Activated naive CD8-positive, alpha-beta T cell treated with anti-CD3 and anti-CD28 coated beads for 36 hours (primary cell): ENCODE results near the gene KDELR3. TPM values are rescaled to one million over a fixed set of nuclear protein-coding genes. Genes with fewer than 3 reads are reported as not detected.
A peak's percentile ranks its signal among the peaks of the same experiment; 100 is the strongest.
"Not testable (repeated sequence)": the region's sequence is repeated elsewhere in the genome, so short reads cannot be mapped to it uniquely, and the experiment has no call there.

ENCODE experiments used
- DNase-seq: peaks from one replicate; pipeline ENCODE4 v3.0.0; 2021
- H3K27ac Mint-ChIP-seq: one replicate; pipeline ENCODE4 v1.8.0; 2022; ENCODE audit warnings: mild to moderate bottlenecking, moderate library complexity, mixed read lengths
- H3K27me3 Mint-ChIP-seq: one replicate; pipeline ENCODE4 v1.8.0; 2022; ENCODE audit warnings: mild to moderate bottlenecking, mixed read lengths
- H3K36me3 Mint-ChIP-seq: one replicate; pipeline ENCODE4 v1.8.0; 2021; ENCODE audit warnings: mild to moderate bottlenecking, mixed read lengths
- H3K4me1 Mint-ChIP-seq: one replicate; pipeline ENCODE4 v1.8.0; 2021; ENCODE audit warnings: mixed read lengths
- H3K4me3 Mint-ChIP-seq: one replicate; pipeline ENCODE4 v1.8.0; 2022; ENCODE audit warnings: mild to moderate bottlenecking, moderate library complexity, mixed read lengths
- H3K9me3 Mint-ChIP-seq: one replicate; pipeline ENCODE4 v1.8.0; 2022; ENCODE audit warnings: mixed read lengths
- total RNA-seq, 2 experiments: library from RNA; stranded (reverse); gene quantifications; one replicate each; pipeline ENCODE4 v1.2.3, GENCODE V29; 2021

The KDELR3 gene
- total RNA-seq, 2 experiments from 2014 or later: 0.72 to 1.3 TPM

GRCh38 chr22:38461414-38462081, 6.3 kb upstream of the KDELR3 start:
- H3K36me3 Mint-ChIP-seq: no peaks in the 10 kb centered on the region
- no peak overlapping the region for H3K4me3 Mint-ChIP-seq
- DNase-seq: peak; percentile 77
- H3K27me3 Mint-ChIP-seq: peaks cover 91% of the 10 kb centered on the region
- no peak overlapping the region for H3K27ac Mint-ChIP-seq
- peaks cover 1% of the 10 kb centered on the region for H3K4me1 Mint-ChIP-seq
- no peaks in the 10 kb centered on the region for H3K9me3 Mint-ChIP-seq

DNA sequence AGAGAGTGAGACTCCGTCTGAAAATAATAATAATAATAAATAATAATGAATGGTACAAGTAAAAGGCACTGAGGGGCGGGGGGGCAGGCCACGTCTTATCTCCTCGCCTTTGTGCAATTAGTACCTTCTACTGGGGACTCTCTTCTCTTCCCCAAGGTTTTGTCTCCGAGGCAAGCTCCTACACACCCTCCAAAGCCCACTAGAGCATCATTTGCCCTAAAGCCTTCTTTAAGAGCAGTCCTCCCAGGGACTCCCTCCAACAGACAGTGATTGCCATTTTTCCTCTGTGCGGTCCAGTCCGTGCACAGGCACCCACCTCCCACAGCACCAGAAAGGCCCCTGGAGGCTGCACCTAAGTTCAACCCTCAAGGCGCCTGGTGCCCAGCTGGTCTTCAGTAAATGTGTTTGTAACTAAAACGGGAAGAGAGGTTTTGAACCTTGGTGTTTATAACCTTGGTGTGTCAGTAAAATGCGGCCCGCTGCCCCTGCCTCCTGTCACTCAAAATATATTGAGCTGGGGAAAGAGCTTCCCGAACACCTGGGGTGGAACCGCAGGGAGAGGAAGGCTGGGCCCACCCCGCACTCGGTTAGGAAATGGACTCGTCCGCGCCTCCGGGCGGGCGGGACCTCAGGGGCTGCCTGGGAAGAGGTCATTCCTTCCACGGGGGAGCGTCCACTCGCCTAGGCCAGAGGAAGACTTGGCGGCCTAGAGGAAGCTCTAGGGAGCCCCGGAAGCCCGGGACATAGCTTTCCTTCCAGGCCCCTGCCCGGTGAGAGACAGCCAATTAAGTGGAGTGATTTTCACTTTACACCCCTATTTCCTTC, 4.7 kb upstream of the KDELR3 start:
- no peak for DNase-seq
- Mint-ChIP-seq H3K27me3 (peaks cover 85% of the 10 kb centered on the region), H3K36me3 (no peaks in the 10 kb centered on the region), H3K4me1 (peaks cover 8% of the 10 kb centered on the region), H3K9me3 (no peaks in the 10 kb centered on the region), H3K27ac (no peak overlapping the region), H3K4me3 (no peak overlapping the region)

DNA sequence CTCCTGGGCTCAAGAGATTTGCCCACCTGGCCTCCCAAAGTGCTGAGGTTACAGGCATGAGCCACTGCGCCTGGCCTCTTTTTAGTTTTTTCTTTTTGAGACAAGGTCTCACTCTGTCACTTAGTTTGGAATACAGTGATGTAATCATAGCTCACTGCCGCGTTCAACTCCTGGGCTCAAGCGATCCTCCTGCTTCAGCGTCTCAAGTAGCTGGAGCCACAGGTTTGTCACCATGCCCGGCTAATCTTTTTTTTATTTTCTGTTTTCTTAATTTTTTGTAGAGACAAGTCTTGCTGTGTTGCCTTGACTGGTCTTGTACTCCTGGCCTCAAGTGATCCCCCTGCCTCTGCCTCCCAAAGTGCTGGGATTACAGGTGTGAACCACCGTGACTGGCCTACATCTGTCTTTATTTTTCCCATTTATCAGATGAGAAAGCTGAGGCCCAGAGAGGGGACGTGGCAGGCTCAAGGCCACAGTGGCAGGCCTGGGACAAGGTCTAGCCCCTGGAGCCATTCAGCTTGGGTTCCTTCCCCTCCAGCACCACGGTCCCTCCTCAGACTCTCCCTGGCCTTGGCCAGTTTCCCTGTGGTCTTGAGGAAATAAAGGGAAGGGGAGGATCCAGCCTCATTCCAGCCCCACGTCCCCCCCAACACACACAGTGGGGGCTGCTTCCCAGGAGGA, 2.8 kb upstream of the KDELR3 start:
- DNase-seq: no peak
- no peaks in the 10 kb centered on the region for H3K9me3 Mint-ChIP-seq
- H3K27ac Mint-ChIP-seq: no peak overlapping the region
- H3K4me1 Mint-ChIP-seq: peaks cover 8% of the 10 kb centered on the region
- H3K27me3 Mint-ChIP-seq: peaks cover 79% of the 10 kb centered on the region
- H3K36me3 Mint-ChIP-seq: no peaks in the 10 kb centered on the region
- no peak overlapping the region for H3K4me3 Mint-ChIP-seq

DNA sequence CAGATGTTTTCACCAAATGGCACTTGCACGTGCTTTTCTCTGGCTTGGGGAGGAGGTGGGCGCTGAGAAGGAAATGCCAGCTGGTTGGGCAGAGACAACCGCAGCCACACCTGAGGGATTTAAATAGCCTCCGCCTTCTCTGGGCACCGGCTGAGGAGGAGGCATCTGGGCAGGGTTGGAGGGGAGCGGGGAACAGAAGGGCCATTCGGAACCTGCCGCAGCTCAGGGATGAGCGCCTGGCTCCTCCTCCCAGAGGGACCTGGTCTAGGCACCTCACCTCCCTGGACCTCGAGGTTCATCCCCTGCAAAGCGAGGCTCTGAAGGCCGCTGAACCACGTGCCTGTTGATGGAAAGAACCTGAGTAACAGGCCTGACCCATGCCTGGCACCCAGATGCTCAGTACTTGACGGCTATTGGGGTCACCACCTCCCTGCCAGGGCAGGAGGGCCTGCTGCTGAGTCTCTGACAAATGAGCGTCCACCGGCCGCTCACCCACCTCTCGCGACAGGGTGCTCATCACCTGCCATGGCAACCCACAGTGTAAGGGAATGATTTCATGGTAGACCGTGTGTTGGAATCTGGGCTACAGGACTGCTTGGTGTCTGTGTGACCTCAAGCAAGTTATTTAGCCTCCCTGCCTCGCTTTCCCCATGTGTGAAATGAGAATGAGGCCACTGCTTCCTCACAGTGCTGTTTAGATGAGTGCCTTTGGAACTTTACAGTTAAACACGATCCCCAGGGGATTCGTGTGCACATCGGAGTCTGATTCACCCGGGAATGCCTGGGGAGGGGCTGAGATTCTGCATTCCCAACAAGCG, 2.0 kb upstream of the KDELR3 start:
- Mint-ChIP-seq H3K9me3 (no peaks in the 10 kb centered on the region), H3K4me3 (no peak overlapping the region), H3K4me1 (peaks cover 8% of the 10 kb centered on the region), H3K27ac (no peak overlapping the region), H3K36me3 (no peaks in the 10 kb centered on the region), H3K27me3 (peaks cover 71% of the 10 kb centered on the region)
- no peak for DNase-seq

DNA sequence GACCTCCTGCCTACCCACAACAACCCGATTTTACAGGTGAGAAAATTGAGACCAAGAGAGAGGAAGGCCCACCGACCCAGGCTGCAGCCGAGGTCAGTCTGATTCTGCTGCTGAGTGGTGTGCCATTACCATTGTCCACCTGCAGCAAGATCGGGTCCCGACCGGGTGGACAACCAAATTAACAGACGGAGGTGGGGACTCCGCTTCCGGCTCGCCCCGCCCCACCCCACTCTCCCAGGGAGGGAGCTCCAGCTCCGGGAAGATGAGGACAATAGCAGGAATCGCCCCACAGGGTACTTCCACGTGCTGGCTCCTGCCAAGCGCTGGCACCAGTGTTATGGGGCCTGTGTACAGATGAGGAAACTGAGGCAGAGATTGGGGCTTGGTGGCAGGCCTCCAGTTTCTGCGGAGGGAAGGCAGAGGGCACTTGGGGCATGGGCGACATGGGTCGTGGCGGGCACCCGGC, 425 bp upstream of the KDELR3 start:
- Mint-ChIP-seq H3K27ac (no peak overlapping the region), H3K4me1 (peaks cover 7% of the 10 kb centered on the region), H3K9me3 (no peaks in the 10 kb centered on the region), H3K4me3 (peak overlapping the region; percentile 63), H3K36me3 (no peaks in the 10 kb centered on the region), H3K27me3 (peaks cover 57% of the 10 kb centered on the region)
- no peak for DNase-seq

DNA sequence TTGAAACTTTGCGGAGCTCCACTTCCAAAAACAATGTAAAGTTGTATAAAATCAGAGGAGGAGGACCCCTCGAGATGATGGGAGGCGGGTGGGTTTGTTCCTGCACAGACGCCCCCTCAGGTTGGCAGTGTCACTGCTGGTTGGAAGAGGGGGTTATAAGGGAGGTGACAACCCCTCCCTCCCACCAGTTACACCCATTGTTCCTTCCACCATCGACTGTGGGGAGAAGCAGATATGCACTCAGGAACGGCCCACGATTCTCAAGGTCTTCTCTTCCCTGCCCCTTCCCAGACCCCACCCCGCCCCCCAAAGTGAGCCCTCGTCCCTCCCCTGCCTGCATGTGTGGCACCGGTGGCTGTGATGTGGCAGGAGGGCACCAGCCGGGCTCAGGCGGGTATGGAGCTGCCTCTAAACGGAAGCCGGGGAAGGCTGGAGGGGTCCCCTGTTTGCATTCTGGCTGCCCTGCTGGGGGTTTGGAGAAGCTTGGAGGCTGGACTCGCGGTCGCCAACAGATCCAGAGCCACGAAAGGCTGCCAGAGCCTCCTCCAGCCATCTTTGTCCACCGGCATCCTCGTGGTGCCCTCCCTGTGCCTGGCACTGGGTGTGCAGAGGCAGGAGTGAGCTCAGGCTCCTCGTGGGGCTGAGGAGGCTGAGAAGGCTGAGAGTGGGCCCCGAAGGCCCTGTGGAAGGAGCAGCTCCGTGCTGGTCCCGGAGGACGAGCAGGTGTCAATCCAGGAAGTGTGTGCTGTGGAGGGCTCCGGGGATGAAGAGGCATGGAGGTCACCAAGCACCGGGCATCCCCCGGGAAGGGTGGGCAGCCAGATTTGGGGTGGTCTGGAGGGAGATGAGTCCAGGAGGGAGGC, 778 bp downstream of the KDELR3 start:
- Mint-ChIP-seq H3K4me1 (peaks cover 7% of the 10 kb centered on the region), H3K27me3 (peaks cover 45% of the 10 kb centered on the region), H3K27ac (no peak overlapping the region)

GRCh38 chr22:38469306-38469781, 1.4 kb downstream of the KDELR3 start:
- H3K27ac Mint-ChIP-seq: no peak overlapping the region

More for the DNA sequence above, 778 bp downstream of the KDELR3 start:
- no peak for DNase-seq
- no peaks in the 10 kb centered on the region for H3K36me3 Mint-ChIP-seq
- H3K9me3 Mint-ChIP-seq: no peaks in the 10 kb centered on the region
- H3K4me3 Mint-ChIP-seq: peak overlapping the region; percentile 63

DNA sequence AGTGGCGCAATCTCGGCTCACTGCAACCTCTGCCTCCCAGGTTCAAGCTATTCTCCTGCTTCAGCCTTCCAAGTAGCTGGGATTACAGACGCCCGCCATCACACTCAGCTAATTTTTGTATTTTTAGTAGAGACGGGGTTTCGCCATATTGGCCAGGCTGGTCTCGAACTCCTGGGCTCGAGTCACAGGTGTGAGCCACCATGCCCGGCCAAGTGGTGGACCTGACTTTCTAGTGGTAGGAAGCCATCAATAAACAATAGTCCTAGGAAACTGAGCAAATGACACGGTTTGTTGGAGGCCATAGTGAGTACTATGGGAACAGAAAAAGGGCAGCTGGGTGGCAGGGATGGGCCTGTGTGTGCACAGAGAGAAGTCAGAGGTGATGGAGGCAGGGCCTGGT, 2.3 kb downstream of the KDELR3 start:
- DNase-seq, H3K36me3 Mint-ChIP-seq, H3K27ac Mint-ChIP-seq, H3K4me1 Mint-ChIP-seq, H3K9me3 Mint-ChIP-seq, H3K4me3 Mint-ChIP-seq: not testable (repeated sequence)
- peaks cover 30% of the 10 kb centered on the region for H3K27me3 Mint-ChIP-seq

More at GRCh38 chr22:38469306-38469781, 1.4 kb downstream of the KDELR3 start:
- no peak for DNase-seq
- no peak overlapping the region for H3K4me3 Mint-ChIP-seq
- no peaks in the 10 kb centered on the region for H3K9me3 Mint-ChIP-seq
- peaks cover 9% of the 10 kb centered on the region for H3K4me1 Mint-ChIP-seq
- peaks cover 38% of the 10 kb centered on the region for H3K27me3 Mint-ChIP-seq
- no peaks in the 10 kb centered on the region for H3K36me3 Mint-ChIP-seq

DNA sequence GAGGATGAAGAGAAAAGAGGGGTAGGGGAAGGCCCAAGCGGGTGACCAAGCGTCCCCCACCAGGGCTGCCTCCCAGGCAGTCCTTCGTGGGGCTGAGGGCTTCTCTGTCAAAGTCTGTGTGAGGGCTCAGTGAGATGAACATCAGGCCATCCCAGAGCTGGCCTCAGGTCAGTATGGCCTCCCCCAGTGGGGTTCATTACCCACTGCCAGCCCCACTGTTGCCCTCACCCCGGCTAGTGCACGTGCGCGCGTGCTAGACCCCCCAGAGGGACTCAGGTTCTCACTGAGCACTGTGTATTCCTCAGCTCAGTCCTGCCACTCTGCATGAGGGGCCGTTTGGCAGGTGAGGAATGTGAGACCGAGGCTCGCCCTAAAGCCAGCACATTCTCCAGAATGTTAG, 3.3 kb downstream of the KDELR3 start:
- no peak for DNase-seq
- no peak overlapping the region for H3K4me3 Mint-ChIP-seq
- no peak overlapping the region for H3K27ac Mint-ChIP-seq
- H3K36me3 Mint-ChIP-seq: no peaks in the 10 kb centered on the region
- H3K27me3 Mint-ChIP-seq: peaks cover 20% of the 10 kb centered on the region
- H3K4me1 Mint-ChIP-seq: peaks cover 12% of the 10 kb centered on the region
- no peaks in the 10 kb centered on the region for H3K9me3 Mint-ChIP-seq

DNA sequence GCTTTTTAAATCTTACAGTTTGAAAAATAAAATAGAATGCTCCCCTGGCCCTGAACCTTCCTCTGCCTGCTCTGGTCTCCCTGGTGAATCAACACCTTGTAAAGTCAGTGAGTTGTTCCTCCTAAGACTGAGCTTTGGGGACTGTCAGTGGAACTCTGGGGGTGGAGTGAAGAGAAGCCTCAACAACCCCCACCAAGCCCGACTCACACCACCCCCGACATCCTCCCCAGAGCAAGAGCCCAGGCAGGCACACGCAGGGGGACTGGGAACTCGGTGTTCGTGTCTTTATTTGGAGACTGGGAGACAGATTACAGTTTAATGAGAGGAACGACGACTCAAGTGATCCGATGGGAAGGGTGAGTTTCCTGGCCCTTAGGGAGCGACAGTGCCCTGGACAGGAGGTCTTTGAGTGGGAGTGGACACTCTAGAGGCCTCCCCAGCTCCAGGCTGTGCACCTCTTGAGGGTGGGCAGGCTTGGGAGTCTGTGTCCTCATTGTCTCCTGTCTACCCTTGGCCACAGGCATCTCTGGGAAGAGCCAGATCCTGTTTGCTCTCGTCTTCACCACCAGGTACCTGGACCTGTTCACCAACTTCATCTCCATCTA, 6.2 kb downstream of the KDELR3 start:
- Mint-ChIP-seq H3K27me3 (peaks cover 2% of the 10 kb centered on the region), H3K9me3 (no peaks in the 10 kb centered on the region), H3K4me1 (peaks cover 5% of the 10 kb centered on the region), H3K4me3 (no peak overlapping the region), H3K36me3 (no peaks in the 10 kb centered on the region), H3K27ac (no peak overlapping the region)
- no peak for DNase-seq

DNA sequence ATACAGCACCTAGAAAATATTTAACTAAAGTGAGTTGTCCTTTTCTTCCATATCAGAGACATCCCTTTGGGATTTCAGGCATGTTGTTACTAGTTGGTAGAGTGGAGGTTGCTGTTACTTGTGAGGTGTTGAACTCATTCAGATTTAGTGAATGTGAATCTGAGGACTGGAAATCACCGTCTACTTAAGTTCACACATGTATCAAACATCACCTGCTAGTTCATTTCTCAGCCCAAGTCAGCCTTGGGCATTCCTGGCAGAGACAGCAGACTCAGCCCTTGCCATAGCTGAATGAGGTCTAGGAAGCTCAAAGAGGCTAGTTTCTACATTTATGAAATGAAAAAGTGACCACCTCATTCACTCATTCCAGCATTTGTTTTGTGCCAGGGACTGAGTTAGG, 9.7 kb downstream of the KDELR3 start:
- Mint-ChIP-seq H3K27me3 (no peaks in the 10 kb centered on the region), H3K4me3 (no peak overlapping the region), H3K36me3 (peaks cover 17% of the 10 kb centered on the region), H3K4me1 (peaks cover 5% of the 10 kb centered on the region), H3K27ac (no peak overlapping the region), H3K9me3 (no peaks in the 10 kb centered on the region)
- no peak for DNase-seq

- Mint-ChIP-seq H3K4me1 (peaks cover 17% of the 10 kb centered on the region), H3K27me3 (no peaks in the 10 kb centered on the region), H3K27ac (no peak overlapping the region), H3K9me3 (no peaks in the 10 kb centered on the region), H3K4me3 (no peak overlapping the region), H3K36me3 (peaks cover 33% of the 10 kb centered on the region)
- DNase-seq: no peak
These were observed 11.4 kb downstream of the KDELR3 start for GRCh38 chr22:38479096-38479837.
